SJCRH30 (cell line): Measurements from ENCODE around the gene LINC01488. TPM values are rescaled to one million over a fixed set of nuclear protein-coding genes. Genes with fewer than 3 reads are reported as not detected.

Experiments used
- DNase-seq, 2 experiments: peaks; one replicate each; pipeline ENCODE4 v3.0.0-alpha.2; 2015 to 2020
- H3K27ac ChIP-seq: fragments of 250-450 bp; sonication (Bioruptor Pico); 2 replicates; pipeline ENCODE4 v1.5.1; 2020; ENCODE audit warnings: mild to moderate bottlenecking, moderate library complexity
- H3K27me3 ChIP-seq: fragments of 250-450 bp; sonication (Bioruptor Pico); 2 replicates; pipeline ENCODE4 v1.5.1; 2020; ENCODE audit warnings: mild to moderate bottlenecking, moderate library complexity
- H3K36me3 ChIP-seq: fragments of 250-450 bp; sonication (Bioruptor Pico); 2 replicates; pipeline ENCODE4 v1.5.1; 2020; ENCODE audit warnings: mild to moderate bottlenecking, moderate library complexity
- H3K4me1 ChIP-seq: fragments of 250-450 bp; sonication (Bioruptor Pico); 2 replicates; pipeline ENCODE4 v1.5.1; 2020; ENCODE audit warnings: mild to moderate bottlenecking, moderate library complexity
- H3K4me3 ChIP-seq: fragments of 250-450 bp; sonication (Bioruptor Pico); 2 replicates; pipeline ENCODE4 v1.5.1; 2020; ENCODE audit warnings: mild to moderate bottlenecking, moderate library complexity
- H3K9me3 ChIP-seq: fragments of 250-450 bp; sonication (Bioruptor Pico); replicated peaks from 2 replicates; pipeline ENCODE4 v1.5.1; 2020; ENCODE audit warnings: mild to moderate bottlenecking, moderate library complexity
- total RNA-seq: library from RNA; depleted of rRNA; stranded (reverse); fragments of >200 nt; shearing (Covaris generic); gene quantifications from 2 replicates; pipeline ENCODE4 v1.2.3, GENCODE V29; 2014

Gene LINC01488
- total RNA-seq, 1 experiment from 2014 or later = not detected

GRCh38 chr11:69465236-69466000 lies 16.0 kb upstream of the LINC01488 start:
- Histone ChIP-seq H3K4me1 (peaks cover 17% of the 10 kb centered on the region), H3K4me3 (no peak overlapping the region), H3K9me3 (no peaks in the 10 kb centered on the region), H3K27ac (no peak overlapping the region), H3K36me3 (no peaks in the 10 kb centered on the region), H3K27me3 (no peaks in the 10 kb centered on the region)
- DNase-seq = peak; percentile 48 to 52

DNA sequence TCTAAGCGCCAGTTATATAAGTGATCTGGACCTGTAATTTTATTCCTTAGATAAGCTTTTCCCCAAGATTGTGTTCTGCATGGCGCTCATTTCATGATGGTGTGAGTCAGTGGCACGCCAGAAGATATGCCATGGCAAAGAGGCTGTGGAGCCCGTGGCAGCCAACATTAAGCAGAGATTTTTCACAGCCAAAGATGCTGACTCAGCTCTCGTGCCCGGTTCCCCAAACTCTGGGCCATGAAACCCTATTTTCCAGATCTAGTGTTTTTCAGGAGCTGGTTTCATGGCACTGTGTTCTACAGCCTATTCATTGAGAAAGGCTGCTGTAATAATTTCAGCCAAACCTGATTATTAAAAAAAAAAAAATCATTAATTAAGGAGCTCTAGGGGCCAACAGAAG lies 15.4 kb upstream of the LINC01488 start:
- Histone ChIP-seq H3K27ac (no peak overlapping the region), H3K4me3 (no peak overlapping the region), H3K9me3 (no peaks in the 10 kb centered on the region), H3K27me3 (no peaks in the 10 kb centered on the region), H3K4me1 (peaks cover 17% of the 10 kb centered on the region), H3K36me3 (no peaks in the 10 kb centered on the region)
- DNase-seq = no peak

GRCh38 chr11:69467196-69467595 lies 14.3 kb upstream of the LINC01488 start:
- no peak overlapping the region for H3K27ac ChIP-seq
- no peaks in the 10 kb centered on the region for H3K9me3 ChIP-seq
- peaks cover 17% of the 10 kb centered on the region for H3K4me1 ChIP-seq
- no peaks in the 10 kb centered on the region for H3K36me3 ChIP-seq
- H3K27me3 ChIP-seq = no peaks in the 10 kb centered on the region
- DNase-seq = no peak
- no peak overlapping the region for H3K4me3 ChIP-seq

GRCh38 chr11:69467646-69468045 lies 13.8 kb upstream of the LINC01488 start:
- Histone ChIP-seq H3K9me3 (no peaks in the 10 kb centered on the region), H3K36me3 (no peaks in the 10 kb centered on the region), H3K27me3 (no peaks in the 10 kb centered on the region), H3K27ac (no peak overlapping the region), H3K4me1 (peaks cover 17% of the 10 kb centered on the region), H3K4me3 (no peak overlapping the region)
- no peak for DNase-seq

- H3K4me1 ChIP-seq = peaks cover 17% of the 10 kb centered on the region
- no peaks in the 10 kb centered on the region for H3K27me3 ChIP-seq
- H3K36me3 ChIP-seq = no peaks in the 10 kb centered on the region
- H3K4me3 ChIP-seq = no peak overlapping the region
- H3K9me3 ChIP-seq = no peaks in the 10 kb centered on the region
- no peak for DNase-seq
- no peak overlapping the region for H3K27ac ChIP-seq
These were observed 13.2 kb upstream of the LINC01488 start for GRCh38 chr11:69468221-69468620.

- no peaks in the 10 kb centered on the region for H3K27me3 ChIP-seq
- no peak overlapping the region for H3K27ac ChIP-seq
- H3K36me3 ChIP-seq = no peaks in the 10 kb centered on the region
- no peaks in the 10 kb centered on the region for H3K9me3 ChIP-seq
- no peak overlapping the region for H3K4me3 ChIP-seq
- no peak for DNase-seq
- peaks cover 9% of the 10 kb centered on the region; the same call in 1 of the 2 replicates for H3K4me1 ChIP-seq
These were observed 12.3 kb upstream of the LINC01488 start for GRCh38 chr11:69468911-69469885.

DNA sequence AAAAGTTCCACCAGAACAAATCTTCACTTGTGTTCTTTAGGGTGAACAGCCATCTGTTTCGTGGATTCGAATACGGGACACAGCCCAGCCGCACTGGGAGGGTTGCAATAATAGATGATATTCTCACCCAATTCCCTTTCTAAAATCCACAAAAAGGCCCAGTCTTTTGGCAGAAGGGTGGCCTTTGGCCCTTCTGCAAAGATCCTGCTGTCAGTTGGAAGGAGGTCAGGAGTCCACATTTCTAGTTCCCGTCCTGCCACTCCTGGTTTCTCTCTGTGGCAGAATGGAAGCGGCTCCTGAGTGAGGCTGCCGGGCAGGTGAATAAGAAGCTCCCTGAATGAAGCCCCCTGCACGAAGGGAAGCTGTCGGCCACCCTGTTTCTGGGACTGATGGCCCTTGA lies 11.2 kb upstream of the LINC01488 start:
- H3K9me3 ChIP-seq = no peaks in the 10 kb centered on the region
- H3K4me1 ChIP-seq = peaks cover 5% of the 10 kb centered on the region; the same call in 1 of the 2 replicates
- no peak overlapping the region for H3K4me3 ChIP-seq
- no peak overlapping the region for H3K27ac ChIP-seq
- DNase-seq = no peak
- H3K36me3 ChIP-seq = no peaks in the 10 kb centered on the region
- H3K27me3 ChIP-seq = no peaks in the 10 kb centered on the region

GRCh38 chr11:69470793-69471728 lies 10.4 kb upstream of the LINC01488 start:
- no peak overlapping the region for H3K4me3 ChIP-seq
- no peaks in the 10 kb centered on the region for H3K36me3 ChIP-seq
- no peaks in the 10 kb centered on the region for H3K27me3 ChIP-seq
- H3K4me1 ChIP-seq = no peaks in the 10 kb centered on the region
- no peaks in the 10 kb centered on the region for H3K9me3 ChIP-seq
- no peak overlapping the region for H3K27ac ChIP-seq
- no peak for DNase-seq

DNA sequence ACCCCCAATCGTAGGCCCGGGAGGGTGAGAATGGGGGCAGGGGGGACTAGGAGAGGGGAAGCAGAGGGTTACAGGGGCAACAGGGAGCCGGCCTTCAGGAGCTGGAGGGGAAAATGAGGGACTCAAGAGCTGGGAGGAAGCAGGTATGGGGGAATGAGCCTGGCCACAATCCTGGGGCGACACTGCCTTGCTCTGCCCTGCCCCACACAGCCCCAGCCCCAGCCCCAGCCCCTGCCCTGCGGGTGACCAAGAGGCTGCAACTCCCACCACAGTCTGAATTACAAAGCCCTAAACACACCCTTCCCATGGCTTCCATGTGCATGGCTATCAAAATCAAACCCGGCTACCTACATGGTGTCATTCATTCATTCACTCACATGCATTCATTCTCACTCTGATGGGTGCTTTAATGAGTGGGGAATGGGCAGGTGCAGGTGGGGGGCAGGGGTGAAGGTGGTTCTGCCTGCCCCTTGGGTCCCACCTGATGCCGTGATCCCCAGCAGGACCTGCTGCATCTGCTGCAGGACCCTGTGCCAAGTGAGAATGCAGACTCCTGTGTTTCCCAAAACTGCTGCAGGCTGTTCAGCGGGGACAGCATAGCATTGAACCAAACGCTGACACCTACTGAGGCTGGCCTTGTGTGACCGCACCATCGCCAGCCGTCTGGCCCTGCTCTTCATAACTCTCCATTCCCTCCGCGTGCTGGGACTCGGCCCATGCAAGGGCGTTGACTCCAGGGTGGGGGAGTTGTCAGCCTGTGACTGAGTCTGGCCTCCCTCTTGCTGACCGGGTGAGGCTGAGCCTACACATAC lies 9.5 kb upstream of the LINC01488 start:
- Histone ChIP-seq H3K36me3 (no peaks in the 10 kb centered on the region), H3K27ac (no peak overlapping the region), H3K27me3 (no peaks in the 10 kb centered on the region), H3K4me1 (no peaks in the 10 kb centered on the region), H3K9me3 (no peaks in the 10 kb centered on the region), H3K4me3 (no peak overlapping the region)
- no peak for DNase-seq

- Histone ChIP-seq H3K4me1 (no peaks in the 10 kb centered on the region), H3K36me3 (no peaks in the 10 kb centered on the region), H3K27ac (no peak overlapping the region), H3K4me3 (no peak overlapping the region), H3K9me3 (no peaks in the 10 kb centered on the region), H3K27me3 (no peaks in the 10 kb centered on the region)
- DNase-seq = no peak
These were observed 8.8 kb upstream of the LINC01488 start for GRCh38 chr11:69472541-69473275.

DNA sequence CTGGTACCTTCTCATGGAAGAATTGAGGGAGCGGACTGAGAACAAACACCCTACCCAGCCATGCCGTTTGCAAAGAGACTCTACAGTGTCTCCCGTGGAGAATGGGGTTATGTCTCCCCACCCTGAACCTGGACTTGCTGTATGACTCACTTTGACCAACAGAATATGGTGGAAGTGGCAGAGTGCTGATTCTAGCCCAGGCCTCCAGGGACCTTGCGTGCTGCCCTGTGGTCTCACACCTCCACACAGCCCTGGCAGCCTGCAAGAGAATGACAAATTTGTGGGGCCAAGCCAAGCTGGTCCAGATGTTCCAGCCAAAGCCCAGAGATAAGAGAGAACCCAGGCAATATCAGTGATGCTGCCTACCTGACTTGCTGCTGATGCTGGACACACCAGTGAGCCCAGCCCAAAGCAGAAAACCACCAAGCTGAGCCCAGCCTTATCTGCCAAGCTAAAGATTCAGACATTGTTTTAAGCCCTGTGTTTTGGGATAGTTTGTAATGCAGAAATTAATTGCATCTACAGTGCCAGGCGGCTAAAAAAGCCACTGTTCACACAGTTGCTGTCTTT lies 8.1 kb upstream of the LINC01488 start:
- H3K27ac ChIP-seq = no peak overlapping the region
- H3K27me3 ChIP-seq = no peaks in the 10 kb centered on the region
- DNase-seq = no peak
- no peaks in the 10 kb centered on the region for H3K4me1 ChIP-seq
- no peaks in the 10 kb centered on the region for H3K36me3 ChIP-seq
- no peaks in the 10 kb centered on the region for H3K9me3 ChIP-seq
- no peak overlapping the region for H3K4me3 ChIP-seq

GRCh38 chr11:69474736-69475135 lies 6.7 kb upstream of the LINC01488 start:
- DNase-seq = no peak
- H3K27ac ChIP-seq = no peak overlapping the region
- H3K9me3 ChIP-seq = no peaks in the 10 kb centered on the region
- no peaks in the 10 kb centered on the region for H3K27me3 ChIP-seq
- H3K4me3 ChIP-seq = no peak overlapping the region
- no peaks in the 10 kb centered on the region for H3K4me1 ChIP-seq
- H3K36me3 ChIP-seq = no peaks in the 10 kb centered on the region
